SU-DHL-6 (cell line): ENCODE results near the gene SPHK1.
"Not testable (repeated sequence)": the region's sequence is repeated elsewhere in the genome, so short reads cannot be mapped to it uniquely, and the experiment has no call there.

ENCODE experiments used
- H2AFZ ChIP-seq: fragments of 200-600 bp; sonication (generic); 2 replicates; pipeline ENCODE4 v1.6.1; 2014; ENCODE audit warnings: low read depth, mild to moderate bottlenecking, moderate library complexity, mixed read lengths, antibody characterized with exemption, low read length; ENCODE audit not compliant: severe bottlenecking
- H3F3A ChIP-seq: fragments of 200-600 bp; shearing (Covaris generic); 2 replicates; pipeline ENCODE4 v1.6.0; 2016; ENCODE audit warnings: antibody characterized with exemption, mild to moderate bottlenecking; ENCODE audit not compliant: insufficient read depth
- H3K27ac ChIP-seq: fragments of 200-600 bp; sonication (generic); 2 replicates; pipeline ENCODE4 v1.5.1; 2016; ENCODE audit warnings: low read depth, mild to moderate bottlenecking, low read length, moderate library complexity, mixed read lengths
- H3K27me3 ChIP-seq: fragments of 200-600 bp; sonication (generic), shearing (Covaris generic); 2 replicates; pipeline ENCODE4 v1.6.0; 2014; ENCODE audit warnings: mild to moderate bottlenecking, low read length
- H3K36me3 ChIP-seq: fragments of 200-600 bp; sonication (generic); 2 replicates; pipeline ENCODE4 v1.6.1; 2014; ENCODE audit warnings: mild to moderate bottlenecking, low read length, mixed read lengths
- H3K4me2 ChIP-seq: fragments of 300-600, 200-600 bp; shearing (Covaris generic), sonication (generic); 2 replicates; pipeline ENCODE4 v1.6.0; 2014; ENCODE audit warnings: low read length, low read depth, mild to moderate bottlenecking; ENCODE audit not compliant: poor library complexity, severe bottlenecking
- H3K4me3 ChIP-seq: fragments of 200-600 bp; sonication (generic); 2 replicates; pipeline ENCODE4 v1.5.1; 2014; ENCODE audit warnings: antibody characterized with exemption, low read length, mild to moderate bottlenecking, mixed read lengths; ENCODE audit not compliant: insufficient read depth, poor library complexity, severe bottlenecking
- H3K79me2 ChIP-seq: fragments of 200-600 bp; sonication (generic); 2 replicates; pipeline ENCODE4 v1.6.1; 2014; ENCODE audit warnings: mild to moderate bottlenecking, low read length, moderate library complexity; ENCODE audit not compliant: insufficient read depth
- H3K9ac ChIP-seq: fragments of 200-600 bp; sonication (generic); 2 replicates; pipeline ENCODE4 v1.7.0; 2014; ENCODE audit warnings: mild to moderate bottlenecking, low read length
- H3K9me2 ChIP-seq: fragments of 200-600 bp; sonication (generic); replicated peaks from 2 replicates; pipeline ENCODE4 v1.6.1; 2014; ENCODE audit warnings: low read length; ENCODE audit not compliant: insufficient read depth
- H3K9me3 ChIP-seq: fragments of 200-600 bp; sonication (generic); 2 replicates; pipeline ENCODE4 v1.6.1; 2014; ENCODE audit warnings: low read length, mixed read lengths; ENCODE audit not compliant: insufficient read depth
- H4K20me1 ChIP-seq: fragments of 200-600 bp; sonication (generic); 2 replicates; pipeline ENCODE4 v1.6.1; 2014; ENCODE audit warnings: low read depth, mild to moderate bottlenecking, antibody characterized with exemption, low read length, moderate library complexity, mixed read lengths
- EZH2phosphoT487 ChIP-seq: fragments of 200-600 bp; sonication (generic), shearing (Covaris generic); conservative IDR thresholded peaks from 2 replicates; pipeline ENCODE4 v1.6.1; 2018; ENCODE audit warnings: mild to moderate bottlenecking, antibody characterized with exemption, low read length, moderate library complexity, mixed read lengths
- TF ChIP-seq, protein P1 (sequence below): fragments of 200-600 bp; sonication (generic); IDR thresholded peaks from one replicate; pipeline ENCODE4 v1.5.1; 2017; ENCODE audit warnings: antibody characterized with exemption, mild to moderate bottlenecking, low read length, moderate library complexity; ENCODE audit not compliant: insufficient read depth, poor library complexity, severe bottlenecking

SPHK1 gene

DNA sequence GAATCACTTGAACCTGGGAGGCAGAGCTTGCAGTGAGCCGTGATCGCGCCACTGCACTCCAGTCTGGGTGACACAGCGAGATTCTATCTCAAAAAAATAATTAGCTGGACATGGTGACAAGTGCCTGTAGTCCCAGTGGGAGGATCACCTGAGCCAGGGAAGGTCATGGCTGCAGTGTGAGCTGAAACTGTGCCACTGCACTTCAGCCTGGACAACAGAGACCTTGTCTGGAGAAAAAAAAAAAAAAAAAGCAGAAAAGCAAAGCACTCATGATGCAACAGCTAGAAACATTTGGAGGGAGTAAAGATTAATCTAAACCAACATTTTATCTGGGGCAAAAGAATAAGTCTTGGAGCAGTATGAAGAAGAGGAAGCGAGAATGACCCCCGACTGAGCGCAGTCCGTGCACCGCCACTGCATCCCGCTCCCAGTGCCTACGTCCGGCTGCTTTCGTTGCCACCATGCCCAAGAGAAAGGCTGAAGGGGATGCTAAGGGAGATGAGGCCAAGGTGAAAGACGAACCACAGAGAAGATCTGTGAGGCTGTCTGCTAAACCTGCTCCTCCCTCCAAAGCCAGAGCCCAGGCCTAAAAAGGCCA, 38.9 kb upstream of the SPHK1 start:
- Histone ChIP-seq H3F3A (no peaks in the 10 kb centered on the region), H3K36me3 (0 out of 2 replicates have a peak, but pooled peaks cover 3% of the 10 kb centered on the region), H3K79me2 (peaks cover 15% of the 10 kb centered on the region), H4K20me1 (no peaks in the 10 kb centered on the region), H3K9me2 (no peaks in the 10 kb centered on the region), H3K9me3 (no peaks in the 10 kb centered on the region), H3K27ac (no peak overlapping the region), H3K4me3 (no peak overlapping the region), H3K4me2 (no peak overlapping the region), H3K9ac (no peak overlapping the region), H2AFZ (no peak overlapping the region), H3K27me3 (no peaks in the 10 kb centered on the region)
- TF ChIP-seq EZH2phosphoT487 = no peak
- TF ChIP-seq, protein P1, sequence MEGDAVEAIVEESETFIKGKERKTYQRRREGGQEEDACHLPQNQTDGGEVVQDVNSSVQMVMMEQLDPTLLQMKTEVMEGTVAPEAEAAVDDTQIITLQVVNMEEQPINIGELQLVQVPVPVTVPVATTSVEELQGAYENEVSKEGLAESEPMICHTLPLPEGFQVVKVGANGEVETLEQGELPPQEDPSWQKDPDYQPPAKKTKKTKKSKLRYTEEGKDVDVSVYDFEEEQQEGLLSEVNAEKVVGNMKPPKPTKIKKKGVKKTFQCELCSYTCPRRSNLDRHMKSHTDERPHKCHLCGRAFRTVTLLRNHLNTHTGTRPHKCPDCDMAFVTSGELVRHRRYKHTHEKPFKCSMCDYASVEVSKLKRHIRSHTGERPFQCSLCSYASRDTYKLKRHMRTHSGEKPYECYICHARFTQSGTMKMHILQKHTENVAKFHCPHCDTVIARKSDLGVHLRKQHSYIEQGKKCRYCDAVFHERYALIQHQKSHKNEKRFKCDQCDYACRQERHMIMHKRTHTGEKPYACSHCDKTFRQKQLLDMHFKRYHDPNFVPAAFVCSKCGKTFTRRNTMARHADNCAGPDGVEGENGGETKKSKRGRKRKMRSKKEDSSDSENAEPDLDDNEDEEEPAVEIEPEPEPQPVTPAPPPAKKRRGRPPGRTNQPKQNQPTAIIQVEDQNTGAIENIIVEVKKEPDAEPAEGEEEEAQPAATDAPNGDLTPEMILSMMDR = no peak

DNA sequence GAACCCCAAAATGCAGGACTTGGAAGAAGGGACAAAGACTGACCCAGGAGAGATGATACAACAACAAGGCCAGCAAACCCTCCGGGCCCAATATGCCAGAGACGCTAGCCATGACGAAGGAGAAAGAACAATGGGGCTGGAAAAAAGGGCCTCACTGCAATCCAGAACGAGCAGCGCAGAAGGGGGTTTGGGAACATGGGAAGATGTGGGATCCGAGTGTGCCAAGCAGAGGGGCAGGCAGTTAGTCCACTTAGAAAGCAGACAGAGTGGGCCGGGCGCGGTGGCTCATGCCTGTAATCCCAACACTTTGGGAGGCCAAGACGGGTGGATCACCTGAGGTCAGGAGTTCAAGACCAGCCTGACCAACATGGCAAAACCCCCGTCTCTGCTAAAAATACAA, 37.5 kb upstream of the SPHK1 start:
- not testable (repeated sequence) for H3K4me2 ChIP-seq, H2AFZ ChIP-seq, H3K27me3 ChIP-seq, H3K9me3 ChIP-seq, H3K4me3 ChIP-seq, H3K36me3 ChIP-seq, H3K27ac ChIP-seq, H3F3A ChIP-seq, H4K20me1 ChIP-seq, H3K9me2 ChIP-seq, H3K9ac ChIP-seq
- H3K79me2 ChIP-seq = peaks cover 26% of the 10 kb centered on the region

DNA sequence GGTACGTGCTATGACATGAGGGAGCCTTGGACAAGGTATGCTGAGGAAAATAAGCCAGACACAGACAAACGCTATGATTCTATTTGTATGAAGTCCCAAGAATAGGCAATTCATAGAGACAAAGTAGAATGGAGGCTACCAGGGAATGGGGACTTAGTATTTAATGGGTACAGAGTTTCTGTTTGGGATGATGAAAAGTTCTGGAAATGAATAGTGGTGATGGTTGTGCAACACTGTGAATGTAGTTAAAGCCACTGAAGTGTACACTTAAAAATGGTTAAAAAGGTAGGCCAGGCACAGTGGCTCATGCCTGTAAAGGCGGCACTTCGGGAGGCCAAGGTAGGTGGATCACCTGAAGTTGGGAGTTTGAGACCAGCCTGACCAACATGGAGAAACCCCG, 33.9 kb upstream of the SPHK1 start:
- H3K4me2 ChIP-seq = no peak overlapping the region
- no peak overlapping the region for H3K27ac ChIP-seq
- H3K9ac ChIP-seq = no peak overlapping the region
- peaks cover 5% of the 10 kb centered on the region; the same call in 1 of the 2 replicates for H3F3A ChIP-seq
- peaks cover 35% of the 10 kb centered on the region for H3K79me2 ChIP-seq
- no peak overlapping the region for H3K4me3 ChIP-seq
- no peaks in the 10 kb centered on the region for H3K9me2 ChIP-seq
- no peak for TF ChIP-seq EZH2phosphoT487
- TF ChIP-seq, protein P1 = no peak
- H3K27me3 ChIP-seq = no peaks in the 10 kb centered on the region
- 0 out of 2 replicates have a peak, but pooled peaks cover 3% of the 10 kb centered on the region for H3K36me3 ChIP-seq
- no peaks in the 10 kb centered on the region for H3K9me3 ChIP-seq
- H4K20me1 ChIP-seq = no peaks in the 10 kb centered on the region
- no peak overlapping the region for H2AFZ ChIP-seq

DNA sequence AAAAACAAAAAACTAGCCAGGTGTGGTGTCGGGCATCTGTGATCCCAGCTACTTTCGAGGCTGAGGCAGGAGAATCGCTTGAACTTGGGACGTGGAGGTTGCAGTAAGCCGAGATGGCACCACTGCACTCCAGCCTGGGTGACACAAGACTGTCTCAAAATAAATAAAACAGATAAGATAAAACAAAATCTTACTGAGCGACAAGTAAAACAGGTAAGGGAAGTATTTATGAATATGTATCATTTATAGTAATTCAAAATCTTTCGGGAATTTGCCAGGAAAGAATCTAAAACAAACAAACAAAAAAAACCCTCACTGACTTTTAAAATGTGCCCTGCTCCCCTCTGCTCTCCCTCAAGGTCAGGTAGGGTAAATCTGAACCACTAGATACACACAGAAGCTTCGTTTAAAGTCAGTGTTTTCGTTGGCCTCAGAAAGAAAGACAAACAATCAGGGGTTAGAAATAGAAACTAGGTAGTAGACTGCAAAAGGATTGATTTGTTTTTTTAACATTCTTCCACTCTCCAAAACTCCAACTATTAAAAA, 32.8 kb upstream of the SPHK1 start:
- H3K79me2 ChIP-seq = peaks cover 35% of the 10 kb centered on the region
- no peaks in the 10 kb centered on the region for H3K9me2 ChIP-seq
- no peaks in the 10 kb centered on the region for H3K9me3 ChIP-seq
- H3K4me3 ChIP-seq = no peak overlapping the region
- H4K20me1 ChIP-seq = no peaks in the 10 kb centered on the region
- no peak overlapping the region for H2AFZ ChIP-seq
- no peaks in the 10 kb centered on the region for H3K27me3 ChIP-seq
- peaks cover 5% of the 10 kb centered on the region; the same call in 1 of the 2 replicates for H3F3A ChIP-seq
- TF ChIP-seq, protein P1 = no peak
- no peak for TF ChIP-seq EZH2phosphoT487
- 0 out of 2 replicates have a peak, but pooled peaks cover 3% of the 10 kb centered on the region for H3K36me3 ChIP-seq
- H3K4me2 ChIP-seq = peak overlapping the region; percentile 42
- no peak overlapping the region for H3K27ac ChIP-seq
- no peak overlapping the region for H3K9ac ChIP-seq
